Nucleus accumbens (tissue), 56 donors: ENCODE measurements around the gene LRMDA.
A peak's percentile ranks its signal among the peaks of the same experiment; 100 is the strongest.

ENCODE experiments used
- DNase-seq, 56 donors: peaks; one replicate each; lab custom pipeline; 2025; lab: John Stamatoyannopoulos, UW

LRMDA gene

GRCh38 chr10:76024460-76025123 lies 593.2 kb downstream of the LRMDA start:
- DNase-seq: no peak

DNA sequence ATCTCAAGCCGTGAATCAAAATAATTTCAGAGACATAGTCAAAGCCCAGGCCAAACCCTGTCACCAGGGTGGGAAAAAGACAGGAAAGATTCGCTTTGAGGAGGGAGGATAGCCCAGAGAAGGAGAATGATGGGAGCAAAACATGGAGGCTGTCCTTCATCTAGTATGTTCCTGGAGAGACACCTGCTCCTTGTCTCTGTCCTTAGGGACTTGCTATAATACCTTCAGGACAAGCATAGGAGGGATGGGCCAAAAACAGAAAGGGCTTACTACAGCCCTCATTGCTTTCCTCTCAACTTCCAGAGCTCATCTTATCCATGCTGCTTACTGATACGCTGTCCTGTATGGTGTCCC lies 593.7 kb downstream of the LRMDA start:
- no peak for DNase-seq

DNA sequence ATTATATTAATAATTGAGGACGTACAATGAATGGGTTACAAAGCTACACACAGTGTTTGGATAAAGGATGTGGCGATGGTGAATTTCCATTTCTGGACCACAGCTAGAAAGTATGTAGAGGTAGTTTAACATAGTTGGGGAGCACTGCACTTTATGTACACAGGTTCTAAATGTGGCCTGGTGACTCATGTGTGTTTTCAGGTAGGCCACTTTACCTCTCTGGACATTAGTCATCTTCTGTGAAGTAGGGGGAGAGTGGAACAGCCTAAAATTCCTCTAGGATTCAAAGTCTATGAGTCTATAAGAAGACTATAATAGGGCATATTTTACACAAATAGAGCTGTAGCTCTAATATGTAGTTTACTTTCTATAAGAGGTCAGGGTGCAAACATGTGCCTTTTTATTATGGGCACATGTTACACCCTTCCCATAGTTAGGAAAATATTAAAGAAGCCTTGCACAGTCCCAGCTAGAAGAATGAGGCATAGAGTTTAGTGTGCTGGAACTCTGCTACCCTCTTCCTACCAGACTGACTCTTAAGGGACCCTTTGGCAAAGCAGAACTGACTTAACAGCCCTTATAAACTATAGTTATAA lies 594.9 kb downstream of the LRMDA start:
- no peak for DNase-seq

DNA sequence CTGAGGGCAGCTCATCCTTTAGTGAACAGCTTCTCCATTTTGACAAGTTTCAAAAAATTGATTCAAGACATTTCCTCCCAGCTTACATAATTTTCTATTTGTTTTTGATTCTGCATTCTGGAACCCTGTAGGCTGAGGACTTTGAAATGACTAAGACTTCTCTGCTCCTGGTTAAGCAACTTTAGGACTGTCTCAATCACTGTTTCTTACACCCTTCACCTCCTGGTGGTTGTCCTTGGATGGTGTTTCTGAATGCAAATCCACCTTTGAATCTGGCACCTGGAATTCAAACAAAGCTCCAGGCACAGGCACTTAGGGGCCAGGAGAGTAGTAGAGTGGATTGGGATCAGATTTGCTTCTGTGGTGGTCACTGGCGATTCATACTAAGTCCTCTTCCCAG lies 595.5 kb downstream of the LRMDA start:
- no peak for DNase-seq

DNA sequence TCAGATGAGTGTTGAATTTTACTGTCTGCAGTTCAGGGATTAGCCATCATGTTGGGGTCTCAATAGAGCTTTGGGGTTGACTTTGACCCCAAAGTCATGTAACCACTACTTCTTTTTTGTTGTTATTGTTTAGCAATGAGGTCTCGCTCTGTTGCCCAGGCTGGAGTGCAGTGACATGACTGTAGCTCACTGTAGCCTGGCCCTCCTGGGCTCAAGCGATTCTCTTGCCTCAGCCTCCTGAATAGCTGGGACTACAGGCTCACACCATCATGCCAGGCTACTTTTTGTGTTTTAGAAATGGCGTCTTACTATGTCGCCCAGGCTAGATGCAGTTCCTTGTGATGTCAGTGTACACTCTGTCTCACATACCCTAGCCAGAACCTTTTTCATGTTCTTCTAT lies 598.4 kb downstream of the LRMDA start:
- no peak for DNase-seq

GRCh38 chr10:76031099-76031498 lies 599.7 kb downstream of the LRMDA start:
- DNase-seq: no peak

- no peak for DNase-seq
These were observed 600.6 kb downstream of the LRMDA start for GRCh38 chr10:76031769-76032699.

GRCh38 chr10:76032700-76033039 lies 601.2 kb downstream of the LRMDA start:
- DNase-seq: no peak

GRCh38 chr10:76033457-76034196 lies 602.2 kb downstream of the LRMDA start:
- DNase-seq: no peak

DNA sequence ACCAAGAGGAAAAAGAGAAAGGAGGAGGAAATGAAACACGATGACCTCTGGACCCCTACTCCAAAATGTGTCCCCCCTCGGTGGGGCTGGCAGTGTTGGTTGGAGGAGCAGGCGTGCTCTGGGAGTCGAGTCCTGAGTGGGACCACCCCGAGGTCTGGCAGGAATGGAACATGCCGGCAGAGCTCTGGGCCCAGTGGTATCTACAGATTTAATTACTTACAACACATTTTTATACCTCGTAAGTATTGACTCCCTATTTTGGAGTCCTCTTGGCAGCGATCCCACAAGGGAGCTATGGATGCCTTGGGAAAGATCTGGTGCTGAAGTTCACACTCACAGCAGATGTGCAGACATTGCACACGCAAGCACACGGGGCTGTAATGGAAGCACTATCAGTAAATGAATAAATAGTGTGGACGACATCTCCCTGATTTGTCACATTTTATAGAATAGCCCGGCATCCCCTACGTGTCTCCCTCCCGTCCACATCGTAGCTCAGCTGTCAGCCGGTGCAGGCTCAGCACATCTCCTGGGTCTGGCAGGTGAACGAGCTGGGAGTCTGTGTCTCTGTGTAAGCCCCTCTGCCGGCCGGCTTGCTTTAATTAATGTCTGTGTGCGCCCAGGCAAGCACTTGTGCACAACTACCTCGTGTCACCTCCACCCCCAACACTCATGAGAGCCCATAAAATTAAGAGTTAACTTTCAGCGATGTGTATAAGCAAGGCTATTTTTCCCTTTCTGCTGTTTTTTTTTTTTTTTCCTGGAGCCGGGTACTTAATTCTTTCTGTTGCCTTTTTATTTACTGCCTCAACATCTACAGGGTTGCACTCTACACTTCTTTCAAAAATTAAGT lies 603.2 kb downstream of the LRMDA start:
- DNase-seq: no peak

GRCh38 chr10:76035206-76036110 lies 604.0 kb downstream of the LRMDA start:
- peak in 2 of 56 donors; percentile 13 to 14 for DNase-seq

DNA sequence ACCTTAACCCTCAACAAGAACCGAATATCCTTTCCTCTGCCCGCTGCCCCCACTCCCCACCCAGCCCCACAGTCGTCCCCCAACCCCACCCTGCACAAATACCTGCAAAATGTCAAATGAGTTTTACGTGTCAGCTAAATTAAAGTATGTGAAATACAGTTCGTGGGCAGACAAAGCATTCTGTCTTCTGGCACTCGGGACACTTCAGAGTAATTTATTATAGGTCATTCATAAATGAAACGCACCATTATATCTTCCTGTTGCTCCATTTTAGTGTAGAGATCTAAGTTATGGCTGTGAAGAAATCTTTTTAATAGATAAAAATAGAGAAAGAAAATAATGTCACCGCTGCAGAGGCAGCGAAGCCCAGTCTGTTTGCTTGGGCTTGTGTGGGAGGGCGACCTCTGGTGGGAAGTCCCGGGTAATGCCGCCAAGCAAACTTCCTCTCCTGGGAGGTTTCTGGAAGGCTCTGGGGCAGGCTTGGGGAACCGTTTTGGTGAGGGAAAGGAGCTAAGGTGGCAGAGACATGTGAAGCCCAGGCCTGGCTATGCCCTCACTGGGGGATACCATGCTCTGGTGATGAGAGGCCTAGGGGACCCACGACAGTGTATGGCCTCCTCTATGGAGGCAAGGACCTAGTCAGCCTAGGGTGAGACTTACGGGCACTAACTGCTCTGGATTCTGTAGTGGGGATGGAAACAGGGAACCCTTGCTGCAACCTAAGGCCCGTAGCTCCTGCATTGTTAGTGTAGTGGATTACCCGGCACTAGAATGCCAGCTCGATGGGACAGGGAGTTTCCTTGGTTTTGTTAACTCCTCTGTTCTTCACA lies 604.9 kb downstream of the LRMDA start:
- peak in 53 of 56 donors; percentile 10 to 86 (median 49) for DNase-seq

- no peak for DNase-seq
These were observed 605.5 kb downstream of the LRMDA start for GRCh38 chr10:76036962-76037361.

GRCh38 chr10:76037531-76038155 lies 606.2 kb downstream of the LRMDA start:
- DNase-seq: no peak

- no peak for DNase-seq
These were observed 607.3 kb downstream of the LRMDA start for GRCh38 chr10:76038696-76039095.

DNA sequence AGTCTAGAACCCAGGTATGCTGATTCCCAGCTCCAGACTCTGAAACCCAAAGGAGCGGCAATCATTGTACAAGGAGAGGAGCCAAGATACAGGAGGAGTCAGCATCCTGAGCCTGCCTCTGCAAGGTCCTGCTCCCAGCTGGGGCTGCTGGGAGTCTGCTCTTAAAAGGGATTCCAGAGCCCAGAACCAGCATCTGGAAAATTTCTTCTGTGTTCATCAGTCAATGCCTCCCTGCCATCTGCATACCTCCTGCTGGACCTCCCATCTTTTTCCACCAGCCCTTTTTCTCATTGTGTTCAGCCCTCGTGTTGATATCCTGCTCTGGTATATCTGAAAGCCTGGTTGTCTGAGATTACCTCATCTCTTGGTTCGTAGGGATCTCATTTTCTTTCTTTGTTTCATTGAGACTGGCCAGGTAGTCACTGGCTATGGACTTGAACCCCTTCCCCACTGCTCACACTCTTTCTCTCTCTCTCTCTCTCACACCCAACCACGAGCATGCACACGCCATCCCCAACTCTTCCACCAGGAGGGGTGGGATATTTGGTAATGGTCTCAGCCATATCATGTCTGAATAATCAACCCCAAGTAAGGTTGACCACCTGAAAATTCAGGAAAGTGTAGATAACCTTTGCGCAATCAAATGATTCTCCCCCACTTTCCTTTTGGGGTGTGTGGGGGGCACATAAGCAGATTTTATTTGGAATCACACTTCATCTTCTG lies 608.8 kb downstream of the LRMDA start:
- DNase-seq: no peak

- DNase-seq: no peak
These were observed 609.4 kb downstream of the LRMDA start for GRCh38 chr10:76040830-76041220.
